GM12892 (cell line): ENCODE data around the gene CD93.

Experiments used
- POLR2A ChIP-seq: IDR thresholded peaks from 2 replicates; pipeline ENCODE4 v1.6.1; 2011; ENCODE audit warnings: low read depth, low read length, control low read depth
- POLR2AphosphoS5 ChIP-seq: IDR thresholded peaks from 2 replicates; pipeline ENCODE4 v1.6.1; 2011; ENCODE audit warnings: low read depth, low read length, control low read depth
- TAF1 ChIP-seq: IDR thresholded peaks from 2 replicates; pipeline ENCODE4 v1.6.1; 2011; ENCODE audit warnings: low read depth, mild to moderate bottlenecking, control low read depth, low read length, borderline replicate concordance

DNA sequence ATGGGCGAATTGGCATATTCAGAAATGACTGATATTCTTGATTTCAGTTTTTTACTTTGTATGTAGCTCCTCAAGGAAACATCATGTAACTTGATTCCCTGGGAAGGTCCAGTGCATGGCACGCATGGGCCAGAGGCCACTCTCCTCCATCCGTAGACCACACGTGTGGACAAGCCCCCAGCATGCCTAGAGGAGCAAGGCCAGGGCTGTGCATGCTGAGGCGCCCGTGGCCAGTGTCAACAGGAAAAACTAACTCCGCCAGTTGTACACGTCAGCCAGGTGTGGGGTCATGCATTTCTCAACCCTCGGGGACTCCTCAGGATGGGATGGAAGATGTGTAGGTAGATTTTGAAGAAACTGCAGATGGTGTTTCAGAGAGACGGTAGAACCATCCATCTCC, 37.8 kb upstream of the CD93 start:
- TF ChIP-seq POLR2A (no peak), POLR2AphosphoS5 (no peak), TAF1 (no peak)
